Loucy (cell line): Measurements from ENCODE around the gene CUL3.

Source experiments
- EZH2phosphoT487 ChIP-seq: fragments of 200-600 bp; IDR thresholded peaks from 2 replicates; pipeline ENCODE4 v1.6.1; 2018; ENCODE audit warnings: antibody characterized with exemption, mild to moderate bottlenecking, moderate library complexity, borderline replicate concordance
- TF ChIP-seq, protein P1 (sequence below): fragments of 200-600 bp; sonication (generic); conservative IDR thresholded peaks from 2 replicates; pipeline ENCODE4 v1.5.1; 2014; ENCODE audit warnings: mild to moderate bottlenecking, antibody characterized with exemption, low read length

DNA sequence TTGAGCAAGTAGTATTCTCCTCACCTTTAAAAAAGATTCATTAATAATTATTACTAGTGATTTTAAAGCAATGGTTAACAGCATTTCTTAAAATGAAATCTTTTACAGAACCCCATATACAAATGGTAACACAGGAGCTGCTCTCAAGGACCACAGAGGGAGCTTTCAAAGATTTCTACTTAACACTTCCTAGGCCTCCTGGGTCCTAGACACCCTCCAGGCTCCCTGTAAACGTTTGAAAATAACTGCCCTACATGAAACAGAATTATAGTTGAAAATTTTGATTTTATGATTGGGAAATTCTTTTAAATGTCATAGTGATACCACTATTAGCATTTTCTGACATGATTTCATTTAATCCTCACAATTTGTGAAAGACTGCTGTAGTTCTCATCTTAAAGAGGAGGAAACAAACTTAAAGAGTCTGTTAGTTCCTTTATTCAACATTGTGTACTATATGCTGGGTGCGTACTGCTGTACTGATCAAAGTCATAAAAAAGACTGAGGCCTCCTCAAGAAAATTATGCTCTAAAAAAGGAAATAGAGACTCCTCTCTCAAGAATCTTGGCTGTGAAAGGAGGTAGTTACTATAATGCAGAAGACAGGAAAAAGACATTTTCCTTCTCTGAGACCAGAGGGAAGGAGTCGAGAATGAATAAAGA lies 10.6 kb downstream of the CUL3 start:
- TF ChIP-seq, protein P1, sequence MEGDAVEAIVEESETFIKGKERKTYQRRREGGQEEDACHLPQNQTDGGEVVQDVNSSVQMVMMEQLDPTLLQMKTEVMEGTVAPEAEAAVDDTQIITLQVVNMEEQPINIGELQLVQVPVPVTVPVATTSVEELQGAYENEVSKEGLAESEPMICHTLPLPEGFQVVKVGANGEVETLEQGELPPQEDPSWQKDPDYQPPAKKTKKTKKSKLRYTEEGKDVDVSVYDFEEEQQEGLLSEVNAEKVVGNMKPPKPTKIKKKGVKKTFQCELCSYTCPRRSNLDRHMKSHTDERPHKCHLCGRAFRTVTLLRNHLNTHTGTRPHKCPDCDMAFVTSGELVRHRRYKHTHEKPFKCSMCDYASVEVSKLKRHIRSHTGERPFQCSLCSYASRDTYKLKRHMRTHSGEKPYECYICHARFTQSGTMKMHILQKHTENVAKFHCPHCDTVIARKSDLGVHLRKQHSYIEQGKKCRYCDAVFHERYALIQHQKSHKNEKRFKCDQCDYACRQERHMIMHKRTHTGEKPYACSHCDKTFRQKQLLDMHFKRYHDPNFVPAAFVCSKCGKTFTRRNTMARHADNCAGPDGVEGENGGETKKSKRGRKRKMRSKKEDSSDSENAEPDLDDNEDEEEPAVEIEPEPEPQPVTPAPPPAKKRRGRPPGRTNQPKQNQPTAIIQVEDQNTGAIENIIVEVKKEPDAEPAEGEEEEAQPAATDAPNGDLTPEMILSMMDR, result no peak
- TF ChIP-seq EZH2phosphoT487, result no peak
